NCI-H82 treated with DMSO at 0.1 percent for 48 hours (cell line): Measurements from ENCODE around the gene PHYH.
"Not testable (repeated sequence)": the region's sequence is repeated elsewhere in the genome, so short reads cannot be mapped to it uniquely, and the experiment has no call there.

Source experiments
- DNase-seq: peaks from one replicate; lab custom pipeline; 2025; ENCODE audit not compliant: unreplicated experiment; lab: John Stamatoyannopoulos, UW

The PHYH gene

GRCh38 chr10:13322615-13323148 lies 22.8 kb upstream of the PHYH start:
- DNase-seq = no peak

- no peak for DNase-seq
These were observed 21.7 kb upstream of the PHYH start for GRCh38 chr10:13321576-13321975.

GRCh38 chr10:13319166-13319565 lies 19.3 kb upstream of the PHYH start:
- no peak for DNase-seq

GRCh38 chr10:13317474-13317873 lies 17.6 kb upstream of the PHYH start:
- DNase-seq = no peak

- no peak for DNase-seq
These were observed 16.9 kb upstream of the PHYH start for GRCh38 chr10:13316635-13317311.

- no peak for DNase-seq
These were observed 15.5 kb upstream of the PHYH start for GRCh38 chr10:13315361-13315760.

- no peak for DNase-seq
These were observed 11.3 kb upstream of the PHYH start for GRCh38 chr10:13311177-13311575.

GRCh38 chr10:13310518-13311176 lies 10.8 kb upstream of the PHYH start:
- peak; percentile 6 for DNase-seq

- no peak for DNase-seq
These were observed 9.9 kb upstream of the PHYH start for GRCh38 chr10:13309792-13310191.

- no peak for DNase-seq
These were observed 8.2 kb upstream of the PHYH start for GRCh38 chr10:13308096-13308495.

- no peak for DNase-seq
These were observed 6.2 kb upstream of the PHYH start for GRCh38 chr10:13306103-13306502.

- DNase-seq = no peak
These were observed 3.1 kb upstream of the PHYH start for GRCh38 chr10:13302821-13303555.

- DNase-seq = no peak
These were observed 972 bp downstream of the PHYH start for GRCh38 chr10:13298748-13299436.

- no peak for DNase-seq
These were observed 3.4 kb downstream of the PHYH start for GRCh38 chr10:13296476-13296875.

- no peak for DNase-seq
These were observed 5.1 kb downstream of the PHYH start for GRCh38 chr10:13294784-13295183.

GRCh38 chr10:13291821-13292773 lies 7.8 kb downstream of the PHYH start:
- DNase-seq = no peak

- no peak for DNase-seq
These were observed 8.8 kb downstream of the PHYH start for GRCh38 chr10:13291061-13291460.

- no peak for DNase-seq
These were observed 15.8 kb downstream of the PHYH start for GRCh38 chr10:13284050-13284449.

- DNase-seq = not testable (repeated sequence)
These were observed 17.5 kb downstream of the PHYH start for GRCh38 chr10:13282348-13282747.

- DNase-seq = no peak
These were observed 23.0 kb downstream of the PHYH start for GRCh38 chr10:13276749-13277365.
